Stimulated activated CD8-positive, alpha-beta memory T cell treated with anti-CD3 and anti-CD28 coated beads, Interleukin-2, amount 100 ng/mL, for 1 hour (primary cell): Measurements from ENCODE around the gene FAM81A.

Experiments
- DNase-seq, 2 donors: peaks; one replicate each; pipeline ENCODE4 v3.0.0-alpha.2; 2020; ENCODE audit warnings: low read depth in 2 of 2

The FAM81A gene

GRCh38 chr15:59540654-59541053 lies 102.7 kb downstream of the FAM81A start:
- DNase-seq = no peak

- no peak for DNase-seq
Measured at GRCh38 chr15:59541750-59542149, 103.8 kb downstream of the FAM81A start.

GRCh38 chr15:59543721-59544547 lies 105.9 kb downstream of the FAM81A start:
- DNase-seq = no peak

- no peak for DNase-seq
Measured at GRCh38 chr15:59545573-59545972, 107.6 kb downstream of the FAM81A start.

GRCh38 chr15:59548501-59549226 lies 110.7 kb downstream of the FAM81A start:
- DNase-seq = no peak

- no peak for DNase-seq
Measured at GRCh38 chr15:59549301-59550185, 111.6 kb downstream of the FAM81A start.

- no peak for DNase-seq
Measured at GRCh38 chr15:59550530-59550929, 112.5 kb downstream of the FAM81A start.

- DNase-seq = no peak
Measured at GRCh38 chr15:59550956-59551355, 113.0 kb downstream of the FAM81A start.

- no peak for DNase-seq
Measured at GRCh38 chr15:59553879-59554735, 116.1 kb downstream of the FAM81A start.

GRCh38 chr15:59555696-59556095 lies 117.7 kb downstream of the FAM81A start:
- no peak for DNase-seq

- DNase-seq = no peak
Measured at GRCh38 chr15:59556380-59556779, 118.4 kb downstream of the FAM81A start.

GRCh38 chr15:59557581-59557980 lies 119.6 kb downstream of the FAM81A start:
- no peak for DNase-seq

GRCh38 chr15:59558851-59559250 lies 120.9 kb downstream of the FAM81A start:
- DNase-seq = no peak

- no peak for DNase-seq
Measured at GRCh38 chr15:59561547-59561946, 123.6 kb downstream of the FAM81A start.

- no peak for DNase-seq
Measured at GRCh38 chr15:59562448-59563186, 124.6 kb downstream of the FAM81A start.

GRCh38 chr15:59565299-59565698 lies 127.3 kb downstream of the FAM81A start:
- DNase-seq = no peak

- no peak for DNase-seq
Measured at GRCh38 chr15:59567324-59567723, 129.3 kb downstream of the FAM81A start.

GRCh38 chr15:59569477-59569876 lies 131.5 kb downstream of the FAM81A start:
- no peak for DNase-seq

GRCh38 chr15:59570315-59570714 lies 132.3 kb downstream of the FAM81A start:
- DNase-seq = no peak

- DNase-seq = no peak
Measured at GRCh38 chr15:59571606-59572005, 133.6 kb downstream of the FAM81A start.
